A549 (cell line): ENCODE measurements around the gene GNG8. TPM values are rescaled to one million over a fixed set of nuclear protein-coding genes. Genes with fewer than 3 reads are reported as not detected.

ENCODE experiments used
- ATAC-seq, 2 experiments: fragments of 200-7000 bp in 1 of 2; fragments of >200 bp in 1 of 2; cut with Nextera tagmentation in 1 of 2; cut with Tn5 transposase in 1 of 2; 3 replicates each; pipeline versions ENCODE4 v1.8.0 to v1.9.1; 2018 to 2020; ENCODE audit warnings: mild to moderate bottlenecking in 1 of 2, moderate library complexity in 1 of 2
- CTCF ChIA-PET: fragments of 300-600 bp; sonication (Branson Sonifier 250); formaldehyde crosslinking; extraction: SDS; loops from one replicate; lab custom pipeline; 2021; ENCODE audit warnings: antibody characterized with exemption, inconsistent platforms; lab: Yijun Ruan, JAX
- POLR2A ChIA-PET: fragments of 350-600 bp; formaldehyde crosslinking; extraction: SDS; loops from one replicate; lab custom pipeline; 2021; ENCODE audit warnings: antibody characterized with exemption, inconsistent platforms; lab: Yijun Ruan, JAX
- DNase-seq, 2 experiments: peaks; one replicate each; pipeline versions ENCODE4 v3.0.0 to v3.0.0-alpha.2; 2011 to 2016; ENCODE audit warnings: low read depth in 1 of 2, low spot score in 1 of 2
- FAIRE-seq: peaks from 2 replicates; lab custom pipeline; 2011; peaks lifted over from hg19 to GRCh38; lab: Jason Lieb, UNC
- H3K27ac ChIP-seq, 2 experiments: fragments of >200 bp; sonication (Bioruptor Twin); formaldehyde crosslinking; 3 replicates each; pipeline ENCODE4 v1.5.1; 2016 to 2017
- H3K4me1 ChIP-seq: fragments of >200 bp; sonication (Bioruptor Twin); formaldehyde crosslinking; 3 replicates; pipeline ENCODE4 v1.6.1; 2016
- H3K4me2 ChIP-seq: fragments of >200 bp; sonication (Bioruptor Twin); formaldehyde crosslinking; 3 replicates; pipeline ENCODE4 v1.6.1; 2016
- H3K4me3 ChIP-seq: fragments of >200 bp; sonication (Bioruptor Twin); formaldehyde crosslinking; 3 replicates; pipeline ENCODE4 v1.5.1; 2016
- H3K9me3 ChIP-seq: fragments of >200 bp; sonication (Bioruptor Twin); formaldehyde crosslinking; 3 replicates; pipeline ENCODE4 v1.6.1; 2016
- ATOH8 ChIP-seq: fragments of 250-450 bp; sonication (Bioruptor Pico); IDR thresholded peaks from 2 replicates; pipeline ENCODE4 v1.5.0; 2020; ENCODE audit warnings: low read depth, mild to moderate bottlenecking, moderate library complexity
- CHD2 ChIP-seq: fragments of 150-350 bp; IDR thresholded peaks from 2 replicates; pipeline ENCODE4 v1.6.1; 2014; ENCODE audit warnings: low read length; ENCODE audit not compliant: partially characterized antibody
- CHD4 ChIP-seq: fragments of 200-600 bp; sonication (generic); IDR thresholded peaks from 2 replicates; pipeline ENCODE4 v1.6.1; 2016; ENCODE audit warnings: antibody characterized with exemption, mild to moderate bottlenecking, borderline replicate concordance
- CTCF ChIP-seq: fragments of >200 bp; sonication (Bioruptor Twin); formaldehyde crosslinking; IDR thresholded peaks from 3 replicates; pipeline ENCODE4 v1.5.1; 2016
- E2F6 ChIP-seq: IDR thresholded peaks from 2 replicates; pipeline ENCODE4 v1.6.1; 2012; ENCODE audit warnings: low read depth, borderline replicate concordance
- EHMT2 ChIP-seq: fragments of 200-600 bp; sonication (generic); IDR thresholded peaks from 2 replicates; pipeline ENCODE4 v1.6.1; 2016; ENCODE audit warnings: antibody characterized with exemption, low read depth, mild to moderate bottlenecking, moderate library complexity
- ELK1 ChIP-seq: fragments of 150-350 bp; IDR thresholded peaks from 2 replicates; pipeline ENCODE4 v1.6.1; 2014; ENCODE audit warnings: low read depth, mild to moderate bottlenecking, low read length
- EP300 ChIP-seq, 2 experiments: fragments of >200 bp; sonication (Bioruptor Twin); formaldehyde crosslinking; IDR thresholded peaks; 2 replicates in 1 of 2; 3 replicates in 1 of 2; pipeline ENCODE4 v1.6.1; 2016 to 2017
- FOSB ChIP-seq: fragments of 250-450 bp; sonication (Bioruptor Pico); IDR thresholded peaks from 2 replicates; pipeline ENCODE4 v1.5.0; 2020; ENCODE audit warnings: mild to moderate bottlenecking, moderate library complexity
- FOXS1 ChIP-seq: fragments of 250-450 bp; sonication (Bioruptor Pico); IDR thresholded peaks from 2 replicates; pipeline ENCODE4 v1.5.0; 2020; ENCODE audit warnings: mild to moderate bottlenecking, moderate library complexity
- HDAC2 ChIP-seq: fragments of 200-600 bp; sonication (generic); IDR thresholded peaks from 2 replicates; pipeline ENCODE4 v1.6.1; 2016
- HES2 ChIP-seq: fragments of >200 bp; sonication (Bioruptor Twin); formaldehyde crosslinking; IDR thresholded peaks from 2 replicates; pipeline ENCODE4 v1.6.1; 2016
- HOXB13 ChIP-seq: fragments of 250-450 bp; sonication (Bioruptor Pico); IDR thresholded peaks from 2 replicates; pipeline ENCODE4 v1.5.0; 2020; ENCODE audit warnings: low read depth, mild to moderate bottlenecking, moderate library complexity
- JUNB ChIP-seq: fragments of >200 bp; sonication (Bioruptor Twin); formaldehyde crosslinking; IDR thresholded peaks from 2 replicates; pipeline ENCODE4 v1.6.1; 2016
- KDM1A ChIP-seq: fragments of 200-600 bp; sonication (generic); IDR thresholded peaks from 2 replicates; pipeline ENCODE4 v1.6.1; 2016; ENCODE audit warnings: low read depth, mild to moderate bottlenecking
- NFE2L2 ChIP-seq: fragments of 150-350 bp; conservative IDR thresholded peaks from 2 replicates; pipeline ENCODE4 v1.6.1; 2014; ENCODE audit warnings: low read length
- NR3C1 ChIP-seq: fragments of >200 bp; sonication (Bioruptor Twin); formaldehyde crosslinking; IDR thresholded peaks from 3 replicates; pipeline ENCODE4 v1.6.1; 2017
- PBX3 ChIP-seq: IDR thresholded peaks from 2 replicates; pipeline ENCODE4 v1.6.1; 2012
- RAD21 ChIP-seq, 2 experiments: fragments of >200 bp in 1 of 2; sonication (Bioruptor Twin) in 1 of 2; formaldehyde crosslinking in 1 of 2; IDR thresholded peaks in 1 of 2; conservative IDR thresholded peaks in 1 of 2; 2 replicates in 1 of 2; 3 replicates in 1 of 2; pipeline ENCODE4 v1.6.1; 2012 to 2018; ENCODE audit warnings: inconsistent platforms in 1 of 2
- RARB ChIP-seq: fragments of 250-450 bp; sonication (Bioruptor Pico); IDR thresholded peaks from 2 replicates; pipeline ENCODE4 v1.8.0; 2021; ENCODE audit warnings: mild to moderate bottlenecking, moderate library complexity
- REST ChIP-seq: fragments of 200-600 bp; sonication (generic); IDR thresholded peaks from 2 replicates; pipeline ENCODE4 v1.6.1; 2016; ENCODE audit warnings: antibody characterized with exemption, mild to moderate bottlenecking, moderate library complexity
- SREBF2 ChIP-seq: fragments of 450-650 bp; IDR thresholded peaks from 2 replicates; pipeline ENCODE4 v1.6.1; 2014; ENCODE audit warnings: mild to moderate bottlenecking, moderate library complexity
- TFCP2L1 ChIP-seq: fragments of 250-450 bp; sonication (Bioruptor Pico); IDR thresholded peaks from 2 replicates; pipeline ENCODE4 v1.5.0; 2021; ENCODE audit warnings: mild to moderate bottlenecking
- TP53 ChIP-seq: fragments of 250-450 bp; sonication (Bioruptor Pico); IDR thresholded peaks from 2 replicates; pipeline ENCODE4 v1.5.0; 2021; ENCODE audit warnings: mild to moderate bottlenecking, moderate library complexity
- USF2 ChIP-seq: fragments of 450-650 bp; IDR thresholded peaks from 2 replicates; pipeline ENCODE4 v1.6.1; 2014; ENCODE audit warnings: antibody characterized with exemption
- ZC3H11A ChIP-seq: fragments of 450-650 bp; IDR thresholded peaks from 2 replicates; pipeline ENCODE4 v1.6.1; 2014; ENCODE audit warnings: antibody characterized with exemption, mild to moderate bottlenecking
- ZFP36 ChIP-seq: fragments of 450-650 bp; IDR thresholded peaks from 2 replicates; pipeline ENCODE4 v1.6.1; 2014; ENCODE audit warnings: borderline replicate concordance; ENCODE audit not compliant: partially characterized antibody
- WGBS: methylation state at CpG from one replicate; pipeline ENCODE4 v1.1.6; 2017; ENCODE audit errors: missing lambda C conversion rate; 5-methylcytosine and 5-hydroxymethylcytosine counted together
- polyA plus RNA-seq, 4 experiments: library from polyadenylated mRNA; depleted of rRNA in 3 of 4; stranded (reverse); fragments of >200 nt; fragmentation: RNase III in 1 of 4; extraction: RNeasy Plus Mini Kit Qiagen cat#74134 plus additional on column Dnase treatment in 1 of 4; gene quantifications; 2 replicates in 3 of 4; 3 replicates in 1 of 4; pipeline ENCODE4 v1.2.3, GENCODE V29; 2011 to 2017

GNG8 gene
- polyA plus RNA-seq, 2 of the 4 experiments (the other 2 are of a cell fraction): not detected

- FAIRE-seq (no peak), DNase-seq (no peak), ATAC-seq (no peak)
- Histone ChIP-seq H3K27ac (no peak overlapping the region), H3K4me3 (no peak overlapping the region), H3K4me2 (no peak overlapping the region), H3K4me1 (0 out of 3 replicates have a peak, but pooled peaks cover 8% of the 10 kb centered on the region), H3K9me3 (no peaks in the 10 kb centered on the region)
- ChIA-PET CTCF (interaction anchor here (0.6 to 34.1 kb wide), 11 partner anchors 5 to 222 kb away, joined by 3 to 737 read pairs (median 7); partner anchors contain the start of genes CALM3, DACT3, GNG8 and PTGIR), POLR2A (no interaction called here)
- no peak for TF ChIP-seq NR3C1
- no peak for TF ChIP-seq REST
- no peak for TF ChIP-seq ZFP36
- TF ChIP-seq EP300 (IDR thresholded peaks at IDR 0.05): no peak
- TF ChIP-seq CHD4: no peak
- TF ChIP-seq HOXB13 (CRISPR knock-in tag): no peak
- no peak for TF ChIP-seq CHD2
- no peak for TF ChIP-seq RAD21 (conservative IDR thresholded peaks at IDR 0.05 in 1 of 2, IDR thresholded peaks at IDR 0.05 in 1 of 2)
- no peak for TF ChIP-seq SREBF2
- TF ChIP-seq HES2: no peak
- TF ChIP-seq ATOH8: no peak
- TF ChIP-seq RARB (CRISPR knock-in tag): no peak
- TF ChIP-seq JUNB: no peak
- no peak for TF ChIP-seq CTCF
- TF ChIP-seq ZC3H11A: no peak
- no peak for TF ChIP-seq E2F6
- no peak for TF ChIP-seq NFE2L2
- TF ChIP-seq USF2: no peak
- 79% methylated on average over 9 of the region's 9 CpGs for WGBS
Measured at GRCh38 chr19:46618670-46619231, 17.3 kb downstream of the GNG8 start.

GRCh38 chr19:46617601-46618000 is 18.4 kb downstream of the GNG8 start:
- FAIRE-seq: no peak
- H3K27ac ChIP-seq: no peak overlapping the region
- H3K4me3 ChIP-seq: no peak overlapping the region
- H3K4me1 ChIP-seq: 0 out of 3 replicates have a peak, but pooled peaks cover 8% of the 10 kb centered on the region
- WGBS: 69% methylated on average over 6 of the region's 6 CpGs
- no peaks in the 10 kb centered on the region for H3K9me3 ChIP-seq
- H3K4me2 ChIP-seq: no peak overlapping the region
- TF ChIP-seq SREBF2 (no peak), EHMT2 (no peak), TP53 (CRISPR knock-in tag) (no peak), ELK1 (no peak), RARB (CRISPR knock-in tag) (no peak), PBX3 (no peak), HOXB13 (CRISPR knock-in tag) (no peak), FOSB (CRISPR knock-in tag) (no peak), KDM1A (no peak), EP300 (IDR thresholded peaks at IDR 0.05) (no peak), TFCP2L1 (CRISPR knock-in tag) (no peak), HDAC2 (no peak), RAD21 (conservative IDR thresholded peaks at IDR 0.05 in 1 of 2, IDR thresholded peaks at IDR 0.05 in 1 of 2) (no peak), FOXS1 (CRISPR knock-in tag) (no peak)
- TF ChIP-seq, all 56 proteins: peak for 0
- POLR2A ChIA-PET: interaction anchor here (0.5 to 1.5 kb wide), 3 partner anchors 17 to 46 kb away, joined by 3 to 10 read pairs (median 3); partner anchors contain the start of gene CALM3
- ATAC-seq: peak; percentile 4 to 12; a peak in 3 of 6 replicates
- no peak for DNase-seq
- CTCF ChIA-PET: interaction anchor here (0.6 to 34.1 kb wide), 19 partner anchors 6 to 268 kb away, joined by 3 to 737 read pairs (median 5); partner anchors contain the start of genes CALM3, DACT3, GNG8 and PTGIR
